ENCODE results near the gene ZNF790.
"Not testable (repeated sequence)": the region's sequence is repeated elsewhere in the genome, so short reads cannot be mapped to it uniquely, and the experiment has no call there.

DNA sequence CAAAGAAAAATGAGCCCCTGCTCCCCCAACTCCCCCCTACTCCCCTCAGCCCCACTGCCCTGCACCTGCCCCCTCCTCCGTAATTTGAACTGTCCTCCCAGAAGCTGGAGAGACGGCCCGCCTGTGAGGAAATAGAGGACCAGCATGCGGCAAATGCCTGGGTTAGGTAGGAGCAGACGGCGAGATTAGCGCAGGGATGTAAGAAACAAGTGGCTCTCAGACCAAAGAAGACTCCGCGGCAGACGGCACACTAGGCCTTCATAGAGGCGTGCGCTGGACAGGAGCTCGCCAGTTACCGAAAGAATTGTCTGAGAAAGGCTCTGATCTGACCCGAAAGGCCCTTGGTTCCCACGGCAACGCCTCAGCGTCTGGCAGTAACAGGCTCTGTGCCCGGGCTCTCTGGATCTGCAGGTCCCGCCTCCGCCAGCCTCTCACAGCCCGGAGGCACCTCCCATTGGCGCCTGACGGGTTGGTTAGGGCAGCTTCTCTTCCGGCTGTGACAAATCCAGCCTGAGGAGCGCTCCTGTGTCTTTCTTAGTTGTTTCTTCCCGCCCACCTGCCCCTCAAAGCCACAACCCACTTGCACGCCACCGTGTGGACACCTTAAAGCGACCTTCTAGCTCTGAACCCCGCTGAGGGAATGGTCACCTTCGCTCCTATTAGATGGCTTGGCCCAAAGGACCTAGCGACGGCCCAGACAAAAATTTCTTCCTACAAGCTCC is 46.6 kb downstream of the ZNF790 start:
- TF ChIP-seq, protein P1, sequence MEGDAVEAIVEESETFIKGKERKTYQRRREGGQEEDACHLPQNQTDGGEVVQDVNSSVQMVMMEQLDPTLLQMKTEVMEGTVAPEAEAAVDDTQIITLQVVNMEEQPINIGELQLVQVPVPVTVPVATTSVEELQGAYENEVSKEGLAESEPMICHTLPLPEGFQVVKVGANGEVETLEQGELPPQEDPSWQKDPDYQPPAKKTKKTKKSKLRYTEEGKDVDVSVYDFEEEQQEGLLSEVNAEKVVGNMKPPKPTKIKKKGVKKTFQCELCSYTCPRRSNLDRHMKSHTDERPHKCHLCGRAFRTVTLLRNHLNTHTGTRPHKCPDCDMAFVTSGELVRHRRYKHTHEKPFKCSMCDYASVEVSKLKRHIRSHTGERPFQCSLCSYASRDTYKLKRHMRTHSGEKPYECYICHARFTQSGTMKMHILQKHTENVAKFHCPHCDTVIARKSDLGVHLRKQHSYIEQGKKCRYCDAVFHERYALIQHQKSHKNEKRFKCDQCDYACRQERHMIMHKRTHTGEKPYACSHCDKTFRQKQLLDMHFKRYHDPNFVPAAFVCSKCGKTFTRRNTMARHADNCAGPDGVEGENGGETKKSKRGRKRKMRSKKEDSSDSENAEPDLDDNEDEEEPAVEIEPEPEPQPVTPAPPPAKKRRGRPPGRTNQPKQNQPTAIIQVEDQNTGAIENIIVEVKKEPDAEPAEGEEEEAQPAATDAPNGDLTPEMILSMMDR (conservative IDR thresholded peaks at IDR 0.05; ENCODE audit: low read depth, low read length): not testable (repeated sequence)
- not testable (repeated sequence) for TF ChIP-seq MXI1 (IDR thresholded peaks at IDR 0.05; ENCODE audit: borderline replicate concordance, low read depth, low read length); POLR2A (IDR thresholded peaks at IDR 0.05; ENCODE audit: low read depth, low read length); BHLHE40 (IDR thresholded peaks at IDR 0.05; ENCODE audit: low read depth, low read length); SMC3 (IDR thresholded peaks at IDR 0.05; ENCODE audit: low read depth, low read length); RCOR1 (IDR thresholded peaks at IDR 0.05; ENCODE audit: insufficient replicate concordance, low read length); CHD1 (IDR thresholded peaks at IDR 0.05; ENCODE audit: low read depth, low read length)
- TF ChIP-seq, protein P2, sequence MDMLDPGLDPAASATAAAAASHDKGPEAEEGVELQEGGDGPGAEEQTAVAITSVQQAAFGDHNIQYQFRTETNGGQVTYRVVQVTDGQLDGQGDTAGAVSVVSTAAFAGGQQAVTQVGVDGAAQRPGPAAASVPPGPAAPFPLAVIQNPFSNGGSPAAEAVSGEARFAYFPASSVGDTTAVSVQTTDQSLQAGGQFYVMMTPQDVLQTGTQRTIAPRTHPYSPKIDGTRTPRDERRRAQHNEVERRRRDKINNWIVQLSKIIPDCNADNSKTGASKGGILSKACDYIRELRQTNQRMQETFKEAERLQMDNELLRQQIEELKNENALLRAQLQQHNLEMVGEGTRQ (IDR thresholded peaks at IDR 0.05; ENCODE audit: low read depth, low read length): not testable (repeated sequence)
